HG03095 (cell line): ENCODE measurements around the gene ZNF512B.
"Not testable (repeated sequence)": the region's sequence is repeated elsewhere in the genome, so short reads cannot be mapped to it uniquely, and the experiment has no call there.

Experiments used
- ATAC-seq: cut with Tn5 transposase; IDR thresholded peaks from one replicate; pipeline ENCODE4 v1.9.1; 2021; ENCODE audit warnings: moderate library complexity; ENCODE audit not compliant: unreplicated experiment

ZNF512B gene

GRCh38 chr20:63937596-63937995, 32.1 kb downstream of the ZNF512B start:
- no peak for ATAC-seq

- no peak for ATAC-seq
Measured at GRCh38 chr20:63935447-63935846, 34.3 kb downstream of the ZNF512B start.

- ATAC-seq = no peak
Measured at GRCh38 chr20:63934271-63935068, 35.3 kb downstream of the ZNF512B start.

GRCh38 chr20:63933646-63934045, 36.1 kb downstream of the ZNF512B start:
- no peak for ATAC-seq

GRCh38 chr20:63932606-63933160, 37.0 kb downstream of the ZNF512B start:
- ATAC-seq = no peak

GRCh38 chr20:63931735-63932134, 38.0 kb downstream of the ZNF512B start:
- no peak for ATAC-seq

GRCh38 chr20:63930971-63931553, 38.7 kb downstream of the ZNF512B start:
- no peak for ATAC-seq

GRCh38 chr20:63929473-63929883, 40.3 kb downstream of the ZNF512B start:
- ATAC-seq = not testable (repeated sequence)

GRCh38 chr20:63929071-63929470, 40.7 kb downstream of the ZNF512B start:
- ATAC-seq = no peak

- no peak for ATAC-seq
Measured at GRCh38 chr20:63926298-63926697, 43.4 kb downstream of the ZNF512B start.

- no peak for ATAC-seq
Measured at GRCh38 chr20:63924241-63924640, 45.5 kb downstream of the ZNF512B start.

GRCh38 chr20:63923651-63924050, 46.1 kb downstream of the ZNF512B start:
- no peak for ATAC-seq

GRCh38 chr20:63920226-63920625, 49.5 kb downstream of the ZNF512B start:
- no peak for ATAC-seq

- no peak for ATAC-seq
Measured at GRCh38 chr20:63919130-63919529, 50.6 kb downstream of the ZNF512B start.

GRCh38 chr20:63917811-63918210, 51.9 kb downstream of the ZNF512B start:
- no peak for ATAC-seq

- ATAC-seq = not testable (repeated sequence)
Measured at GRCh38 chr20:63916371-63916939, 53.3 kb downstream of the ZNF512B start.

GRCh38 chr20:63915471-63915870, 54.3 kb downstream of the ZNF512B start:
- no peak for ATAC-seq

- ATAC-seq = no peak
Measured at GRCh38 chr20:63913768-63914167, 56.0 kb downstream of the ZNF512B start.

- no peak for ATAC-seq
Measured at GRCh38 chr20:63911176-63911575, 58.6 kb downstream of the ZNF512B start.

- no peak for ATAC-seq
Measured at GRCh38 chr20:63908008-63908682, 61.6 kb downstream of the ZNF512B start.
